Spleen (tissue), 11 donors: Measurements from ENCODE around the gene SNRNP70. TPM values are rescaled to one million over a fixed set of nuclear protein-coding genes. Genes with fewer than 3 reads are reported as not detected.

Source experiments
- DNase-seq: peaks from one replicate; pipeline ENCODE4 v3.0.0-alpha.2; 2020
- H3K27ac ChIP-seq, 8 donors: fragments of 200-600 bp; sonication (generic) in 7 of 8; 1 replicate in 4 of 8; 2 replicates in 4 of 8; pipeline versions ENCODE4 v1.5.0 to v1.8.0; 2016 to 2021; ENCODE audit warnings: inconsistent platforms in 4 of 8, mild to moderate bottlenecking in 4 of 8, moderate library complexity in 1 of 8
- H3K27me3 ChIP-seq, 7 donors: fragments of 200-600 bp; sonication (generic) in 6 of 7; replicated peaks in 1 of 7; 1 replicate in 4 of 7; 2 replicates in 3 of 7; pipeline versions ENCODE4 v1.5.0 to v1.8.0; 2016 to 2021; ENCODE audit warnings: inconsistent platforms in 3 of 7, mild to moderate bottlenecking in 1 of 7
- H3K36me3 ChIP-seq, 6 donors: fragments of 200-600 bp; sonication (generic) in 5 of 6; 1 replicate in 4 of 6; 2 replicates in 2 of 6; pipeline versions ENCODE4 v1.5.0 to v1.8.0; 2016 to 2021; ENCODE audit warnings: inconsistent platforms in 2 of 6
- H3K4me1 ChIP-seq, 6 donors: fragments of 200-600 bp; sonication (generic) in 5 of 6; 1 replicate in 3 of 6; 2 replicates in 3 of 6; pipeline versions ENCODE4 v1.5.0 to v1.8.0; 2016 to 2021; ENCODE audit warnings: inconsistent platforms in 3 of 6
- H3K4me3 ChIP-seq, 8 donors: fragments of 200-600 bp; sonication (generic) in 7 of 8; 1 replicate in 4 of 8; 2 replicates in 4 of 8; pipeline versions ENCODE4 v1.5.0 to v1.8.0; 2016 to 2021; ENCODE audit warnings: inconsistent platforms in 4 of 8, mild to moderate bottlenecking in 4 of 8, moderate library complexity in 2 of 8
- H3K9me3 ChIP-seq, 8 donors: fragments of 200-600 bp; sonication (generic) in 7 of 8; 1 replicate in 4 of 8; 2 replicates in 4 of 8; pipeline versions ENCODE4 v1.5.0 to v1.8.0; 2016 to 2021; ENCODE audit warnings: inconsistent platforms in 4 of 8
- CTCF ChIP-seq, 11 experiments: fragments of 200-600 bp in 7 of 11; fragments of 450-650 bp in 4 of 11; sonication (generic) in 4 of 11; IDR thresholded peaks in 8 of 11; conservative IDR thresholded peaks in 3 of 11; 1 replicate in 7 of 11; 2 replicates in 4 of 11; pipeline versions ENCODE4 v1.4.0 to v1.8.0; 2016 to 2021; ENCODE audit warnings: antibody characterized with exemption in 11 of 11, inconsistent platforms in 4 of 11, mild to moderate bottlenecking in 1 of 11
- POLR2A ChIP-seq, 3 donors: fragments of 450-650 bp; IDR thresholded peaks; one replicate each; pipeline ENCODE4 v1.5.1; 2017; ENCODE audit warnings: antibody characterized with exemption in 3 of 3, mild to moderate bottlenecking in 1 of 3
- POLR2AphosphoS5 ChIP-seq, 3 donors: sonication (generic); formaldehyde crosslinking; IDR thresholded peaks; one replicate each; pipeline ENCODE4 v1.5.1; 2017; ENCODE audit warnings: antibody characterized with exemption in 3 of 3
- WGBS, 5 donors: extraction: QIAGEN DNeasy Blood & Tissue Kit in 3 of 5; methylation state at CpG; one replicate each; pipeline versions ENCODE4 v1.1.5 to v1.1.7; 2013 to 2018; 5-methylcytosine and 5-hydroxymethylcytosine counted together
- intact Hi-C: fragments of 100-400 bp; cut with DNase I; formaldehyde crosslinking; loops from one replicate; pipeline ENCODE4 v1.15.0; 2023; ENCODE audit warnings: low total_unique reads
- polyA plus RNA-seq, 3 donors: library from polyadenylated mRNA; stranded (reverse); fragments of 200-250 nt; gene quantifications; one replicate each; pipeline ENCODE4 v1.2.1, GENCODE V29; 2013
- total RNA-seq, 7 donors: library from RNA; depleted of rRNA in 3 of 7; stranded (reverse); fragments of >200 nt in 3 of 7; fragmentation: NEBNext Ultra II Directional in 4 of 7; extraction: Animal tissue kit (Norgen Biotek cat#: 25700) in 4 of 7; gene quantifications; one replicate each; pipeline versions ENCODE4 v1.1.0 to v1.2.1, GENCODE V29; 2016 to 2021
- donor health status: healthy with polysubstance abuse.
- donor health status: DM: no; HTN: no; CAD: no; lungs with moderate emphysema.
- donor health status: DM: no; HTN: no; CAD: no.
- donor health status: Bipolar disorder and iron deficiency.
- donor health status: healthy.
- donor health status: DM: no; HTN: no; CAD: no.
- donor health status: DM: yes; HTN: yes; CAD: no.

Gene SNRNP70
- total and polyA plus RNA-seq, 10 donors: 198 to 559 (median 272) TPM

- peaks cover 14 to 30% (median 23%) of the 10 kb centered on the region in 6 donors for H3K4me1 ChIP-seq
- WGBS, 5 donors: 53 to 69% (median 60%) methylated on average over 9 of the region's 9 CpGs
- intact Hi-C loops: no loop called here
These were observed 26.2 kb upstream of the SNRNP70 start for GRCh38 chr19:49059053-49059452.

GRCh38 chr19:49061000-49061399, 24.3 kb upstream of the SNRNP70 start:
- Histone ChIP-seq H3K4me1 (peaks cover 18 to 36% (median 27%) of the 10 kb centered on the region in 6 donors), H3K4me3 (no peak overlapping the region), H3K27me3 (peaks cover 0 to 96% (median 59%) of the 10 kb centered on the region in 7 donors), H3K27ac (no peak overlapping the region), H3K36me3 (no peaks in the 10 kb centered on the region), H3K9me3 (no peaks in the 10 kb centered on the region)
- WGBS, 5 donors: 83 to 96% (median 89%) methylated on average over 2 of the region's 2 CpGs
- TF ChIP-seq POLR2A (IDR thresholded peaks at IDR 0.05): no peak
- TF ChIP-seq POLR2AphosphoS5 (IDR thresholded peaks at IDR 0.05): no peak
- no peak for TF ChIP-seq CTCF (IDR thresholded peaks at IDR 0.05 in 8 of 11, conservative IDR thresholded peaks at IDR 0.05 in 3 of 11)
- intact Hi-C loops: no loop called here
- no peak for DNase-seq

More at GRCh38 chr19:49059053-49059452, 26.2 kb upstream of the SNRNP70 start:
- no peak for DNase-seq
- Histone ChIP-seq H3K4me3 (no peak overlapping the region), H3K9me3 (no peaks in the 10 kb centered on the region), H3K27me3 (peaks cover 0 to 90% (median 41%) of the 10 kb centered on the region in 7 donors), H3K36me3 (no peaks in the 10 kb centered on the region), H3K27ac (no peak overlapping the region)
- no peak for TF ChIP-seq POLR2AphosphoS5 (IDR thresholded peaks at IDR 0.05)
- TF ChIP-seq POLR2A (IDR thresholded peaks at IDR 0.05): no peak
- no peak for TF ChIP-seq CTCF (IDR thresholded peaks at IDR 0.05 in 8 of 11, conservative IDR thresholded peaks at IDR 0.05 in 3 of 11)

- intact Hi-C loops: no loop called here
- H3K27ac ChIP-seq: no peak overlapping the region
- peaks cover 0 to 96% (median 62%) of the 10 kb centered on the region in 7 donors for H3K27me3 ChIP-seq
- H3K4me3 ChIP-seq: no peak overlapping the region
- H3K9me3 ChIP-seq: no peaks in the 10 kb centered on the region
- 42 to 64% (median 54%) methylated on average over 9 to 25 of the region's 25 CpGs for WGBS, 5 donors
- no peak for TF ChIP-seq POLR2AphosphoS5 (IDR thresholded peaks at IDR 0.05)
- no peak for TF ChIP-seq POLR2A (IDR thresholded peaks at IDR 0.05)
- TF ChIP-seq CTCF (IDR thresholded peaks at IDR 0.05 in 8 of 11, conservative IDR thresholded peaks at IDR 0.05 in 3 of 11): no peak
- DNase-seq: no peak
- H3K36me3 ChIP-seq: no peaks in the 10 kb centered on the region
- H3K4me1 ChIP-seq: peaks cover 14 to 31% (median 22%) of the 10 kb centered on the region in 6 donors
These were observed 23.8 kb upstream of the SNRNP70 start for GRCh38 chr19:49061445-49061844.

GRCh38 chr19:49064029-49064629, 21.1 kb upstream of the SNRNP70 start:
- H3K4me3 ChIP-seq: no peak overlapping the region
- H3K36me3 ChIP-seq: no peaks in the 10 kb centered on the region
- DNase-seq: no peak
- H3K27ac ChIP-seq: no peak overlapping the region
- no peak for TF ChIP-seq POLR2AphosphoS5 (IDR thresholded peaks at IDR 0.05)
- no peak for TF ChIP-seq POLR2A (IDR thresholded peaks at IDR 0.05)
- no peak for TF ChIP-seq CTCF (IDR thresholded peaks at IDR 0.05 in 8 of 11, conservative IDR thresholded peaks at IDR 0.05 in 3 of 11)
- peaks cover 0 to 96% (median 57%) of the 10 kb centered on the region in 7 donors for H3K27me3 ChIP-seq
- intact Hi-C loops: no loop called here
- peaks cover 0 to 10% (median 6%) of the 10 kb centered on the region in 6 donors for H3K4me1 ChIP-seq
- no peaks in the 10 kb centered on the region for H3K9me3 ChIP-seq
- 50 to 58% (median 51%) methylated on average over 6 to 10 of the region's 10 CpGs for WGBS, 5 donors
